Prostate gland (tissue), 2 donors: Measurements from ENCODE around the gene MYO5B. TPM values are rescaled to one million over a fixed set of nuclear protein-coding genes. Genes with fewer than 3 reads are reported as not detected.

Experiments used
- DNase-seq: peaks from one replicate; pipeline ENCODE4 v3.0.0-alpha.2; 2019; ENCODE audit warnings: low spot score
- H3K27ac ChIP-seq, 2 donors: fragments of 200-600 bp; sonication (generic); 2 replicates each; pipeline ENCODE4 v1.5.1; 2017 to 2019
- H3K27me3 ChIP-seq: fragments of 200-600 bp; sonication (generic); replicated peaks from 2 replicates; pipeline ENCODE4 v1.5.1; 2019; ENCODE audit not compliant: insufficient read depth
- H3K36me3 ChIP-seq, 2 donors: fragments of 200-600 bp; sonication (generic); 1 replicate in 1 of 2; 2 replicates in 1 of 2; pipeline versions ENCODE4 v1.5.1 to v1.8.1; 2017 to 2019
- H3K4me1 ChIP-seq: fragments of 200-600 bp; sonication (generic); replicated peaks from 2 replicates; pipeline ENCODE4 v1.5.1; 2019
- H3K4me3 ChIP-seq, 2 donors: fragments of 200-600 bp; sonication (generic); 2 replicates each; pipeline ENCODE4 v1.5.1; 2017 to 2019
- H3K9me3 ChIP-seq: fragments of 200-600 bp; sonication (generic); 2 replicates; pipeline ENCODE4 v1.5.1; 2017
- POLR2A ChIP-seq: fragments of 450-650 bp; IDR thresholded peaks from one replicate; pipeline ENCODE4 v1.6.1; 2016; ENCODE audit warnings: antibody characterized with exemption, mild to moderate bottlenecking
- POLR2AphosphoS5 ChIP-seq: sonication (generic); formaldehyde crosslinking; IDR thresholded peaks from one replicate; pipeline ENCODE4 v1.6.1; 2017; ENCODE audit warnings: antibody characterized with exemption
- WGBS: methylation state at CpG from one replicate; pipeline ENCODE4 v1.1.5; 2018; 5-methylcytosine and 5-hydroxymethylcytosine counted together
- intact Hi-C: fragments of 100-400 bp; cut with DNase I; formaldehyde crosslinking; loops from one replicate; pipeline ENCODE4 v1.14.2; 2022
- total RNA-seq, 2 donors: library from RNA; depleted of rRNA; stranded (reverse); fragments of >200 nt; gene quantifications; one replicate each; pipeline ENCODE4 v1.1.0, GENCODE V29; 2016
- TF ChIP-seq, protein P1 (sequence below), 4 experiments: fragments of 200-600 bp in 2 of 4; fragments of 450-650 bp in 2 of 4; sonication (generic) in 2 of 4; IDR thresholded peaks; 1 replicate in 3 of 4; 2 replicates in 1 of 4; pipeline ENCODE4 v1.5.1; 2016 to 2019; ENCODE audit warnings: antibody characterized with exemption in 4 of 4, mild to moderate bottlenecking in 2 of 4, moderate library complexity in 2 of 4

The MYO5B gene
- total RNA-seq, 2 donors from 2014 or later = 28.5 to 31.1 TPM

DNA sequence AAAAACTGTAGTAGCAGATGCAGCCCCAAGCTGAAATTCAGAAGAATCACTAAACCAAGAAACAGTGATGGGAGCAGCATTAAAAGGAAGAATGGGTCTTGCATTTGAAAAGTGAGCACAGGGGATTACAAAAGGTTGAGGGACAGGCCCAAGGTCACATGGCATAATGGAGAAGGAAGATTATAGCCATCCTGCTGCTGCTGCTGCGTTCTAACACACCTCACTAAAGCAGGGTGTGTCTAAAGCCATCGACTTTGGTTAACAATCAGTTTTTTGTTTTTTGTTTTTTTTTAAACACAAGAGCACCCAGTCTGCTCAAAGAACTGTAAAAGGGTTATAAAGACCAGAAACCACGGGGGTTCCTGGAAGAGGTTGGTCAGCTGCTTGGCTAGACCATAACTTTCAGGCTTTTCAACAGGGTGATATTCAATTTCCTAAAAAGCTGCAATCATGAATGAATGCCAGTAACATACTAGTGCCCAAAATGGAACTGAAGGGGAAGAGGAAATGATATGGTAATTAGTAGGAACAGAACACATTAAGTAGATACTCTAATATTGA lies 102.6 kb downstream of the MYO5B start:
- H3K36me3 ChIP-seq = no peaks in the 10 kb centered on the region
- no peak overlapping the region for H3K27ac ChIP-seq
- TF ChIP-seq, protein P1, sequence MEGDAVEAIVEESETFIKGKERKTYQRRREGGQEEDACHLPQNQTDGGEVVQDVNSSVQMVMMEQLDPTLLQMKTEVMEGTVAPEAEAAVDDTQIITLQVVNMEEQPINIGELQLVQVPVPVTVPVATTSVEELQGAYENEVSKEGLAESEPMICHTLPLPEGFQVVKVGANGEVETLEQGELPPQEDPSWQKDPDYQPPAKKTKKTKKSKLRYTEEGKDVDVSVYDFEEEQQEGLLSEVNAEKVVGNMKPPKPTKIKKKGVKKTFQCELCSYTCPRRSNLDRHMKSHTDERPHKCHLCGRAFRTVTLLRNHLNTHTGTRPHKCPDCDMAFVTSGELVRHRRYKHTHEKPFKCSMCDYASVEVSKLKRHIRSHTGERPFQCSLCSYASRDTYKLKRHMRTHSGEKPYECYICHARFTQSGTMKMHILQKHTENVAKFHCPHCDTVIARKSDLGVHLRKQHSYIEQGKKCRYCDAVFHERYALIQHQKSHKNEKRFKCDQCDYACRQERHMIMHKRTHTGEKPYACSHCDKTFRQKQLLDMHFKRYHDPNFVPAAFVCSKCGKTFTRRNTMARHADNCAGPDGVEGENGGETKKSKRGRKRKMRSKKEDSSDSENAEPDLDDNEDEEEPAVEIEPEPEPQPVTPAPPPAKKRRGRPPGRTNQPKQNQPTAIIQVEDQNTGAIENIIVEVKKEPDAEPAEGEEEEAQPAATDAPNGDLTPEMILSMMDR (IDR thresholded peaks at IDR 0.05) = no peak
- TF ChIP-seq POLR2AphosphoS5 = no peak
- no peak for TF ChIP-seq POLR2A
- no peak for DNase-seq
- 39% methylated on average over 3 of the region's 3 CpGs for WGBS
- no peaks in the 10 kb centered on the region for H3K27me3 ChIP-seq
- H3K9me3 ChIP-seq = no peaks in the 10 kb centered on the region
- intact Hi-C loops = no loop called here
- H3K4me1 ChIP-seq = no peaks in the 10 kb centered on the region
- H3K4me3 ChIP-seq = no peak overlapping the region

DNA sequence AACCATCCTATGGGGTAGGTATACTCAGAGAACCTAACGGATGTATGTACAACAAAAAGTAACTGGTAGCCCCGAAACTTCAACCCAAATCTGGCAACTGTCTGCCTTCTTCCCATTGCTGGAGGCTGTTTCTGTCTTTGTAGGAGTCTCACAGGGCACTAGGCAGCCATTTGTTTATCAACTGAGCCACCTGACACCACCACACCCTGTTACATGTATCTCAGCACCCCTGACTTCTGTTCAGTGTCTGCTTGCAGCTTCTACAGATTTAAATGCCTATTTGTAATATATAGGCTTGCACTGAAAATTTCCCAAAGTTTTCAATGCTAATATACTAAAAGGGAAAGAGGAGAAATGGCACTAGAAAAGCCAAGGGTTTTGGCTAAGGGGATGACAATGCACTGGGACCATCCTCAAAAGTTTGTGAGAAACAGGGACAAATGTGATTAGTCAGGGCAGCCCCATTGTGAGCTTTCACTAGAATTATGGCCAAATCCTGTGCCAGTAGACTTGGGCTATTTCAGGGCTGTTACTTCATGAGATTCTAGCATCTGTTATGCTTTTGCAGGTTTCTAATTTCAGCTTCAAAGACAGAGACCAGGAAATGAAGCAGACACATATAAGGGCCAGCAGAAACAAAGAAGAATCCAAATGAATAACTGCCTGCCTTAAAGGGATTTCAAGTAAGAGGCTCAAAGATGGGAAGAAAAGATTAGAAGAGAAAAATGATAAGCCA lies 103.3 kb downstream of the MYO5B start:
- no peak overlapping the region for H3K27ac ChIP-seq
- H3K36me3 ChIP-seq = no peaks in the 10 kb centered on the region
- no peaks in the 10 kb centered on the region for H3K4me1 ChIP-seq
- H3K4me3 ChIP-seq = no peak overlapping the region
- 83% methylated on average over 2 of the region's 2 CpGs for WGBS
- intact Hi-C loops = no loop called here
- no peak for DNase-seq
- H3K9me3 ChIP-seq = no peaks in the 10 kb centered on the region
- no peaks in the 10 kb centered on the region for H3K27me3 ChIP-seq
- TF ChIP-seq POLR2AphosphoS5 (no peak), POLR2A (no peak)
- TF ChIP-seq, protein P1 (IDR thresholded peaks at IDR 0.05) = no peak

DNA sequence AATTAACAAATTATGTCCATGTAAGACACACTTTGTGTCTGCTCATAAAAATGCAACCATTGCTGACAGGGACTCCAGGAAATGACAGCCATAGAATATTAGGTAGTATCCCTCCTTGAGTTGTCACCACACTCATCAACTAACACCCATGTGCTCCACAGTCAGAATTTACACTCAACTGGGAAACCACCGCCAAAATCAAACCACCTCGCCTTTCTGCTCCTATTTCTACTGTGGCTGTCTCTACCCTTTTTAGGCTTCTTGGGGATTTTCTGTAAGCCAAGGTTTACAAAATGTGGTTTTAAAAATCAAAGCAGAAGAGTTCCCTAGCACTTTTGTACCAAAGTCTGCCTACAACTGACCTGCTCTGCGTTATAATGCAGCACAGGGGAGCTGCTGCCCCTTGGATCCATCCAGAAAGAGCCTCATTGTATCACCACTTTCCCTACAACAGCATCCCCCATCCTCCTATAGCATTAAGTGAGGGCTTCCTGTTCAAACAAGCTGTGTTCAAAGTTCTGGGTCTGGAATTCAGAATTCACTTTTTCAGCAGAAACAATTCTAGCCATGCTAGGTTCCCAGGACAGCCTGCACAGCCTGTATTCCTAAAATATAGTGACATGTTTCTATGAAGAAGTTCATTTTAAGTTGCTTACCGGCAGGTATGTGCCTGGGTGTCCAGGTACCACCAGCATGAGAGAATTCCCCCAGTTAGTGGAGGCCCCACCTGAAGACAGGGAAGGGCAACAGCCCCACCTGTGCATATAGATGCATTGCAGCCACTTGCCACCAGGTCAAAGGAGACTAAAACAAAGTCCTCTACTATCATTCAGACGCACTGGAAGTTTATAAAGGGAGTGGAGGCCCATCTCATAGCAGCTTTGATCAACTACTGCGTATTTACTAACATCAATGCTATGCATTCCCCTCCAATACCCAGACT lies 104.3 kb downstream of the MYO5B start:
- intact Hi-C loops = no loop called here
- Histone ChIP-seq H3K9me3 (no peaks in the 10 kb centered on the region), H3K27me3 (no peaks in the 10 kb centered on the region), H3K36me3 (no peaks in the 10 kb centered on the region), H3K27ac (no peak overlapping the region), H3K4me3 (no peak overlapping the region), H3K4me1 (no peaks in the 10 kb centered on the region)
- TF ChIP-seq POLR2AphosphoS5 (no peak), POLR2A (no peak)
- TF ChIP-seq, protein P1 (IDR thresholded peaks at IDR 0.05) = no peak
- WGBS = 95% methylated on average over 6 of the region's 6 CpGs
- no peak for DNase-seq

DNA sequence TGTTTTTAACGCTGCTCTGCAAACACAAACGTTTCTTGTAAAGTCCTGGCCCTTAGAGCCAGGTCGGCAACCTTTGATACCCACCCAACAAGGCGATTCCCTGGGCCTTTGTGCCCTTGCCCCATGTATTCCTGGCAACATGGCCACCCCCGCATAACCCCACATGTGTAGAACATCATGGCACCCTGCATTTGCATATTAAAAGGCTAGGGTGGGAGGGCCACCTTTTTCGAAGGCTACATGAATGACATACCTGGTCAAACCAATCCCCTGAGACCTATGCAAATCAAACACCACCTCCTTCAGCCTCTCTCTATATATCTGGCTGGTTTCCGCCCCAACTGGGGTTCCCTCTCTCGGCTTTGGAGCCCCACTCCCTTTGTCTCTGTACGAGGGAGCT lies 105.2 kb downstream of the MYO5B start:
- no peaks in the 10 kb centered on the region for H3K4me1 ChIP-seq
- no peak overlapping the region for H3K4me3 ChIP-seq
- H3K27me3 ChIP-seq = no peaks in the 10 kb centered on the region
- TF ChIP-seq POLR2AphosphoS5 (no peak), POLR2A (no peak)
- TF ChIP-seq, protein P1 (IDR thresholded peaks at IDR 0.05) = no peak
- intact Hi-C loops = no loop called here
- H3K27ac ChIP-seq = no peak overlapping the region
- no peaks in the 10 kb centered on the region for H3K36me3 ChIP-seq
- no peaks in the 10 kb centered on the region for H3K9me3 ChIP-seq
- DNase-seq = no peak
- WGBS = 91% methylated on average over 9 of the region's 9 CpGs
